ENCODE data around the gene RAPGEF1. TPM values are rescaled to one million over a fixed set of nuclear protein-coding genes. Genes with fewer than 3 reads are reported as not detected.
"Not testable (repeated sequence)": the region's sequence is repeated elsewhere in the genome, so short reads cannot be mapped to it uniquely, and the experiment has no call there.

RAPGEF1 gene
- total RNA-seq, 1 experiment from 2014 or later, result 82.0 TPM

DNA sequence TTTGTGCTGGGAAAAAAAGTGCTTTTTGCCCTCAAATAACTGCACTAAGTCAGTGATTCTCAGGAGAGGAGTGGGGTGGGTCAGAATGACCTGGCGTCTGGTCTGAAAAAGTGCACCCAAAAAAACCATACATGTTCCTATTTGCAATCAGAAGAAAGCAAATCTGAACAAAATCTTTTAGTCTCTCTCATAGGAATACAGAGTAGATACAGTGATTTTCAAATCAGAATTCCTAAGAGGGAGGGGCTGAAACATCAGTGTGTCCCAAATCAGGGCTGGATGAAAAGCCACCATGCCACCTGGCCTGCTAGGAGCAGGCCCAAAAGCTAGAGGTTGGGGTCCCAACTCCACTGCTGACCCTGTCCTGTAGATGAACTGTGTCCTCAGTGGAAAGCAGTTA lies 66.8 kb downstream of the RAPGEF1 start:
- Histone ChIP-seq H3K4me1 (peaks cover 47% of the 10 kb centered on the region), H3K27me3 (no peaks in the 10 kb centered on the region)
- DNase-seq, result no peak

DNA sequence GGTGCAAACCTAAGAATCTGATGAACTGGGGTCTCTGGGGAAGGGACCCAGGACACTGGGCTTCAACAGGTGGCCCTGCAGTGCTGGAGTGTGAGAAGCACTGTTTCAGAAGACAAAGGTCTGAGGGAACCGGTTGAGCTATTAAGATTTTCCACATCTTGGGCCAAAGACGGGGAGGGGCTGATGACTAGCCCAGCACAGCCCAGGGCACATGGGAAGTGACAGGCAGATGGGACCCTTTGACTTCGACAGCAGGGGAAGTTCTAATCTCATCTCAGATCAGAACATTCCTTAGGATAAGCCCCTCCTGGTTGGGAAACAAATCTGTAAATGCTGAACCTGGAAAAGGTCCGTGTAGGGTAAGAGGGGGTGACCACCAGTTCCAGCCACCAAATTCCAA lies 67.4 kb downstream of the RAPGEF1 start:
- DNase-seq, result no peak
- no peaks in the 10 kb centered on the region for H3K9me3 ChIP-seq (replicated peaks)
- peaks cover 45% of the 10 kb centered on the region for H3K4me1 ChIP-seq
- no peaks in the 10 kb centered on the region for H3K27me3 ChIP-seq
- H3K27ac ChIP-seq, result no peak overlapping the region
- H3K36me3 ChIP-seq, result no peaks in the 10 kb centered on the region
- no peak overlapping the region for H3K4me3 ChIP-seq

More for the DNA sequence above, 66.8 kb downstream of the RAPGEF1 start:
- Histone ChIP-seq H3K36me3 (no peaks in the 10 kb centered on the region), H3K4me3 (no peak overlapping the region), H3K9me3 (replicated peaks) (no peaks in the 10 kb centered on the region), H3K27ac (no peak overlapping the region)

GRCh38 chr9:131671133-131671520 lies 68.7 kb downstream of the RAPGEF1 start:
- H3K27me3 ChIP-seq, result no peaks in the 10 kb centered on the region
- peak in 1 of 2 experiments; percentile 37 for DNase-seq
- H3K4me1 ChIP-seq, result peaks cover 32% of the 10 kb centered on the region
- no peaks in the 10 kb centered on the region for H3K9me3 ChIP-seq (replicated peaks)
- no peak overlapping the region for H3K4me3 ChIP-seq
- no peaks in the 10 kb centered on the region for H3K36me3 ChIP-seq
- H3K27ac ChIP-seq, result no peak overlapping the region

GRCh38 chr9:131670247-131671132 lies 69.4 kb downstream of the RAPGEF1 start:
- Histone ChIP-seq H3K36me3 (0 out of 2 replicates have a peak, but pooled peaks cover 2% of the 10 kb centered on the region), H3K9me3 (replicated peaks) (no peaks in the 10 kb centered on the region), H3K27me3 (no peaks in the 10 kb centered on the region), H3K4me3 (no peak overlapping the region), H3K27ac (no peak overlapping the region), H3K4me1 (peaks cover 31% of the 10 kb centered on the region)
- no peak for DNase-seq

GRCh38 chr9:131669269-131670157 lies 70.4 kb downstream of the RAPGEF1 start:
- H3K27me3 ChIP-seq, result no peaks in the 10 kb centered on the region
- H3K27ac ChIP-seq, result no peak overlapping the region
- no peak for DNase-seq
- H3K4me3 ChIP-seq, result no peak overlapping the region
- H3K36me3 ChIP-seq, result peaks cover 7% of the 10 kb centered on the region
- H3K4me1 ChIP-seq, result peaks cover 31% of the 10 kb centered on the region
- no peaks in the 10 kb centered on the region for H3K9me3 ChIP-seq (replicated peaks)

- peak in 1 of 2 experiments; percentile 28 for DNase-seq
- Histone ChIP-seq H3K4me1 (peaks cover 31% of the 10 kb centered on the region), H3K9me3 (replicated peaks) (peaks cover 3% of the 10 kb centered on the region; the same call in 1 of the 2 replicates), H3K27me3 (no peaks in the 10 kb centered on the region), H3K36me3 (peaks cover 8% of the 10 kb centered on the region), H3K27ac (no peak overlapping the region), H3K4me3 (no peak overlapping the region)
Measured at GRCh38 chr9:131668439-131669268, 71.2 kb downstream of the RAPGEF1 start.

GRCh38 chr9:131668057-131668438 lies 71.8 kb downstream of the RAPGEF1 start:
- no peak overlapping the region for H3K27ac ChIP-seq
- peaks cover 31% of the 10 kb centered on the region for H3K4me1 ChIP-seq
- peaks cover 3% of the 10 kb centered on the region; the same call in 1 of the 2 replicates for H3K9me3 ChIP-seq (replicated peaks)
- no peak overlapping the region for H3K4me3 ChIP-seq
- peaks cover 8% of the 10 kb centered on the region for H3K36me3 ChIP-seq
- DNase-seq, result no peak
- H3K27me3 ChIP-seq, result no peaks in the 10 kb centered on the region

GRCh38 chr9:131667576-131667975 lies 72.3 kb downstream of the RAPGEF1 start:
- Histone ChIP-seq H3K4me1 (peaks cover 31% of the 10 kb centered on the region), H3K9me3 (replicated peaks) (peaks cover 3% of the 10 kb centered on the region; the same call in 1 of the 2 replicates), H3K27ac (no peak overlapping the region), H3K4me3 (no peak overlapping the region), H3K36me3 (peaks cover 8% of the 10 kb centered on the region), H3K27me3 (no peaks in the 10 kb centered on the region)
- no peak for DNase-seq

DNA sequence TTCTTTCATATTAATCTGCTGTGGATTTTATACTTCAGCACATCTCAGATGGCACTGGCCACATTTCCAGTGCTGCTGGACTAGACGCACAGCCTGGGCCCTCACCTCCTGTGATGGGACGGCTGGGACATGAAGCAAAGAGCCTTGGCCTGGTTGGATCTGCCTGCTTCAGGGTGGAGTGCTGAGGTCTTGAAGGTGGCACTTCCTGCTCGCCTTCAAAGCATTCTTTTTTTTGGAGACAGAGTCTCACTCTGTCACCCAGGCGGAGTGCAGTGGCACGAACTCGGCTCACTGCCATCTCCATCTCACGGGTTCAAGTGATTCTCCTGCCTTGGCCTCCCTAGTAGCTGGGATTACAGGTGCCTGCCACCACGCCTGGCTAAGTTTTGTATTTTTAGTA lies 73.1 kb downstream of the RAPGEF1 start:
- H3K9me3 ChIP-seq (replicated peaks), result peaks cover 3% of the 10 kb centered on the region; the same call in 1 of the 2 replicates
- no peak overlapping the region for H3K4me3 ChIP-seq
- peaks cover 31% of the 10 kb centered on the region for H3K4me1 ChIP-seq
- H3K27ac ChIP-seq, result no peak overlapping the region
- peaks cover 8% of the 10 kb centered on the region for H3K36me3 ChIP-seq
- no peak for DNase-seq
- H3K27me3 ChIP-seq, result no peaks in the 10 kb centered on the region

GRCh38 chr9:131666029-131666428 lies 73.8 kb downstream of the RAPGEF1 start:
- Histone ChIP-seq H3K9me3 (replicated peaks) (peaks cover 3% of the 10 kb centered on the region; the same call in 1 of the 2 replicates), H3K36me3 (peaks cover 8% of the 10 kb centered on the region), H3K27ac (no peak overlapping the region), H3K27me3 (no peaks in the 10 kb centered on the region), H3K4me3 (no peak overlapping the region), H3K4me1 (peaks cover 27% of the 10 kb centered on the region)
- DNase-seq, result no peak

DNA sequence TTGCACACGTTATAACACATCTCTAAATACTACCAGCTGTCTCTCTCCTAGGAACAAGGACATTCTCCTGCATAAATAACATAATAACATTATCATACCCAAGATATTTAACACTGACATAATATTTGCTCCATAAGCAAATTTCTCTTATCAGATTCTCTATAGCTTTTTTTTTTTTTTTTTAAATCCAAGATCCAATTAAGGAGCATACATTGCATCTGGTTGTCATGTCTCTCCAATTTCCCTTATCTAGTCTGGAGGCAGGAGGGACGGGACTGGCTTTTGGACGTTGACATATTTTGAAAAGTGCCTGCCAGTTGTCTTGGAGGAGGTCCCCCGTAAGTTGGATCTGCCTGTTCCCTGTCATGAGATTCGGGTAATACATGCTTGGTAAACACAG lies 76.6 kb downstream of the RAPGEF1 start:
- H3K4me1 ChIP-seq, result peaks cover 18% of the 10 kb centered on the region
- H3K27me3 ChIP-seq, result no peaks in the 10 kb centered on the region
- H3K4me3 ChIP-seq, result no peak overlapping the region
- no peak overlapping the region for H3K27ac ChIP-seq
- peaks cover 8% of the 10 kb centered on the region for H3K36me3 ChIP-seq
- no peak for DNase-seq
- peaks cover 3% of the 10 kb centered on the region; the same call in 1 of the 2 replicates for H3K9me3 ChIP-seq (replicated peaks)

GRCh38 chr9:131662289-131662621 lies 77.6 kb downstream of the RAPGEF1 start:
- H3K9me3 ChIP-seq (replicated peaks), result not testable (repeated sequence)

GRCh38 chr9:131661568-131662288 lies 78.1 kb downstream of the RAPGEF1 start:
- Histone ChIP-seq H3K36me3 (peaks cover 8% of the 10 kb centered on the region), H3K27ac (no peak overlapping the region), H3K27me3 (no peaks in the 10 kb centered on the region), H3K4me1 (peaks cover 17% of the 10 kb centered on the region), H3K4me3 (no peak overlapping the region), H3K9me3 (replicated peaks) (peaks cover 3% of the 10 kb centered on the region; the same call in 1 of the 2 replicates)
- DNase-seq, result no peak

More at GRCh38 chr9:131662289-131662621, 77.6 kb downstream of the RAPGEF1 start:
- H3K27ac ChIP-seq, H3K27me3 ChIP-seq, DNase-seq, H3K36me3 ChIP-seq, H3K4me3 ChIP-seq: not testable (repeated sequence)
- peaks cover 17% of the 10 kb centered on the region for H3K4me1 ChIP-seq
